ENCODE results near the gene ASPHD1.
A peak's percentile ranks its signal among the peaks of the same experiment; 100 is the strongest.
"Not testable (repeated sequence)": the region's sequence is repeated elsewhere in the genome, so short reads cannot be mapped to it uniquely, and the experiment has no call there.

The ASPHD1 gene, protein sequence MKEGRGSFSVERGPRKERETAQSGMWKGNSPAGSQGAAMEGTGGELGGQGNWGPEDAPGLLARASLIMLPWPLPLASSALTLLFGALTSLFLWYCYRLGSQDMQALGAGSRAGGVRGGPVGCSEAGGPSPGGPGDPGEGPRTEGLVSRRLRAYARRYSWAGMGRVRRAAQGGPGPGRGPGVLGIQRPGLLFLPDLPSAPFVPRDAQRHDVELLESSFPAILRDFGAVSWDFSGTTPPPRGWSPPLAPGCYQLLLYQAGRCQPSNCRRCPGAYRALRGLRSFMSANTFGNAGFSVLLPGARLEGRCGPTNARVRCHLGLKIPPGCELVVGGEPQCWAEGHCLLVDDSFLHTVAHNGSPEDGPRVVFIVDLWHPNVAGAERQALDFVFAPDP

DNA sequence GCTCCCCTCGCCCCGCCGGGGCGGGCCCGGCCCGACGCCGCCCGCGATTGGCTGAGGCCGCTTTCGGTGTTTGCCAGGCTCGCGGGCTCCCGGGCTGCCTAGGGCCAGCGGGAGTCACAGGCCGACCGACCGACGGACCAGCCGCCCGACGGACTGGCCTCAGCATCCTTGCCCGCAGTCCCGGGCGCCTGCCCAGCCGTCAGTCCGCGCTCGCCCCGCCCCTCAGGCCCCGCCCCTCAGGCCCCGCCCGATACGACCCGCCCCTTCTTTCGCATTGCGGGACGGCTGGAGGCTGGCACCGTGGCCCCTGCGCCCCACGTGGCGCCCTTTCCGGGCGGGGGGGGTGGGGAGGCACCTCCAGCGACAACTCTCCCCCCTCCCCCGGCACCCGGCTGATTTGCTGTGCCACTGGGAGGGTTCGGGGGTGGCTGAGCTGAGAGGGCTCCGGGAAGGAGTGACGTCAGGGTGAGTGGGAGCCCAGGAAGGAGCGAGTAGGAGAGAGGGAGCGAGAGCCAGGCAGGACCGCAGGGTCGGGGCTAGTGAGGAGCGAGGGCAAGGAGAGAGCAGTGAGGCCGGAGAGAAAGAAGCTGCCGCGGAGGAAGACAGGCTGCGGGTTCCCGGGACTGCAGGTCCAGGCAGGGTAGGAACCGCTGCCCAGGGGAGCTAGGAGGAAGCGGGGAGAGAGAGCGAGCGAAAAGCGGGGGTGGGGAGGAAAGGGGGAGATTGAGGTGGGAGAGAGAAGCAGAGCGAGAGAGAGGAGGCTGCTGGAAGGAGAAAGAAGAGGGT lies at the start of gene ASPHD1:
TSS of gene ASPHD1 (plus strand) at position 387 of the 786 bp plus-strand sequence. CDS start 484 bp downstream, outside the sequence.
- peak; percentile 96 for DNase-seq (ENCODE audit: low read depth)

DNA sequence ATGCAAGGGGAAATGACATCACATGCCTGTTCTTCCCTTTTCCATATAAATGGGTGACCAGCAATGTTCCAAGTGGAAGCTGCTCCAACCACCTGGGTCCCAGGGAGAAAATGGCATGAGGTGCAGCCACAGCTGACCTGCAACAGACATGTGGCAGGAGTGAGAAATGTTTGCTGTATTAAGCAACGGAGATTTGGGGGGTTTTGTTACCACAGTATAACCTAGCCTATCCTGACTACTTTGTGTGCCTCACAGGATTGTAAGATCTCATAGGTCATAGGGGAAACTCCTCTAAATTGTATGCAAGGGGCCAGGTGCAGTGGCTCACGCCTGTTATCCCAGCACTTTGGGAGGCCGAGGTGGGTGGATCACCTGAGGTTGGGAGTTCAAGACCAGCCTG lies 49.3 kb upstream of the ASPHD1 start:
- no peak for DNase-seq (ENCODE audit: low read depth)

DNA sequence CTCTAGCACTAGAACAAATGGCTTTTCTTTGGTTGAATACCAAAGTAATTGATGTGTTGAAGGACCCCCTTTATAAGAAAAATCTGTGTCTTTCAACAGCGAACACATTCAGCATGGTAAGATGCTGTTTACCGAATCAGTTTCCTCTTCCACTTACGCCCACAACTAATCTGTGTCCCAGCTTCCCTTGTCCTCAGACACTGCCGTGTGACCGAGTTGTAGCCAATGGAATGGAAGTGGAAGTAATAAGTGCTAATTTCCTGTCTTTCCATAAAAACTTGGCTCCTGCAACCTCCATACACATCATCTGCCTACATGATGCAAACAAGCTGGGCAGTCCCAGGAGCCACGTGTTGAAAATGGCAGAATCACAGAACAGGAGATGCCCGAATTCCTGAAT lies 47.6 kb upstream of the ASPHD1 start:
- DNase-seq (ENCODE audit: low read depth): no peak

DNA sequence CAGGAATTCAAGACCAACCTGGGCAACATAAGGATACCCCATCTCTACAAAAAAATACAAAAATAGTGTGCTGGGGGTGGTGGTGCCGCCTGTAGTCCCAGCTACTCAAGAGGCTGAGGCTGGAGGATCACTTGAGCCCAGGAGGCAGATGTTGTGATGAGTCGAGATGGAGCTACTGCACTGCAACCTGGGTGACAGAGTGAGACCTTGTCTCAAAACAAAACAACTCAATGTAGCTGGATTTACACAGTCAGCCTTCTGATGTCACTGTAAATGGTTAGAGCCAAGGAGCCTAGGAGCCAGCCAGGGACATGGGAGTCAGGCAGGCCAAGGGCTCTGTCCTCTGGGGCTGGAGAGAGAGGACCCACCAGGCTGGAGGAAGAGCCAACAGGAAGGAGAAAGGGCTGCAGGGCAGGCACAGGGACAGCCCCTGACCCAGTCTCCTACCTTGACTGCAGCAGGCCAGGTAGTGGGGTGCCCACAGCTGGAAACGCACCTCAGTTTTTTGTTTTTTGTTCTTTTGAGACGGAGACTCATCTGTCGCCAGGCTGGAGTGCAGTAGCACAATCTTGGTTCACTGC lies 45.7 kb upstream of the ASPHD1 start:
- no peak for DNase-seq (ENCODE audit: low read depth)

DNA sequence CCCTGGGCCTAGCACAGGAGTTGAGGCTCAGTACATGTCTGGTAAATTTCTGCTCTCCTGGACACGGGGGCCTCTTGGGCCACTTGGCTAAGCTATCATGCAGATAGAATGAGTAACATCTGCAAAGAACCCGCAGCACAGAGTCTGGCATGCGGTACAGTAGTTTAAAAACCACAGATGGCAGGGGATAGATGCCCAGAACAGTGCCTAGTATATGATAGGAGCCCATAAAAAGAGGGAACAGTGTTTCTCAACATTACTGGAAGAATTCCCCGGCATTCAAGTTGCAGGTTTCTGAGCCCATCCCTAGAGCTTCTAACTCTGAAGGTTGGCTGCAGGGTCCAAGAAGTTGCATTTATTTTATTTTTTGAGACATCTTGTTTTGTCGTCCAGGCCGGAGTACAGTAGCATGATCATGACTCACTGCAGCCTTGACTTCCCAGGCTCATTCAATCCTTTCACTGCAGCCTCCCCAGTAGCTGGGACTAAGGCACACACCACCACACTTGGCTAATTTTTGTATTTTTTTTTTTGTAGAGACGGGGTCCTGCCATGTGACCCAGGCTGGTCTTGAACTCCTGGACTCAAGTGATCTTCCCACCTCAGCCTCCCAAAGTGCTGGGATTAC lies 43.0 kb upstream of the ASPHD1 start:
- peak; percentile 96 for DNase-seq (ENCODE audit: low read depth)

DNA sequence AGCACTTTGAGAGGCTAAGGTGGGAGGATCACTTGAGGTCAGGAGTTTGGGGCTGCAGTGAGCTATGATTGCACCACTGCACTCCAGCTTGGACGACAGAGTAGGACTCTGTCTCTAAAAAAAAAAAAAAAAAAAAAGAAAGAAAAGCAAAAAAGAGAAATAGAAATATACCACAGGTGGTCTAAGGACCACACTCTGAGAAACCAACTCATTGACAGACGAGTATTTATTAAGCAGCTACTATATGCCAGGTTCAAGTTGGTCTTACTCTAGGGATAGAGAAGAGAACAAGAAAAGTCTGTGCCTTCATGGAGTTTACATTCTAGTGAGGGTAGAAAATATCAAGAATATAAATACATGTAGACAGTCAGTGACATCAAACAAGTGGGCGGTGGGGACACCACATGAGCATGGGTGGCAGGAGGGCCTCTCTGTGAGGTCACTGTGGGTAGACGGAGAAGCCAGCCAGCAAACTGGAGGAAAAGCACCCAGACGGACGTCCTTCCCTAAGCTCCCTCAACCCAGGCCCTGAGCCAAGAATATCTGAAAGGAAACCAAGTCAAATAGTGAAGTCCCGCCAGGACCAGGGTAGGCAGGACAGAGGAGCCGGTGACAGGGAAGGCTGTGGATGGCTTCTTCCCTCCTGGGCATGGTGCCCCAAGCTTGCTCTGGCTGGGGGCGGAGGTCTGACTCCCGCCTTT lies 42.0 kb upstream of the ASPHD1 start:
- DNase-seq (ENCODE audit: low read depth): peak; percentile 21

DNA sequence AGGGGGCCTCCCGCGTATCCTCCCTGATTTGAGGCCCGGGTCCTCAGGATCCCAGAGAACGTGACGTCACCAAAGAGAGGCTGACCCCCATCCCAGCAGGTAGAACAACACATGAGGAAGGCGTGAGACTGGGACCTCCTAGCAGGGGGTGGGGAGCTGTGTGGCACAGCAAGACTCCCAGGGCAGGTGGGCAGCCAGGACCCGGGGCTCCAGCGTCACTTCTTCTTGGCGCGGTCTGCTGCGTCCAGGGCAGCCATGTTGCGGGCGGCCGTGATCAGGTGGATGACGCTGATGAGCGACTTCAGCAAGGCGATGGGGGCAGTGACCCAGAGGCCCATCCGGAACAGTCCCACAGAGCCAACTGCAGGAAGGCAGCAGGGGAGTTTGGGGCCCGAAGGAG lies 41.3 kb upstream of the ASPHD1 start:
- DNase-seq (ENCODE audit: low read depth): no peak

DNA sequence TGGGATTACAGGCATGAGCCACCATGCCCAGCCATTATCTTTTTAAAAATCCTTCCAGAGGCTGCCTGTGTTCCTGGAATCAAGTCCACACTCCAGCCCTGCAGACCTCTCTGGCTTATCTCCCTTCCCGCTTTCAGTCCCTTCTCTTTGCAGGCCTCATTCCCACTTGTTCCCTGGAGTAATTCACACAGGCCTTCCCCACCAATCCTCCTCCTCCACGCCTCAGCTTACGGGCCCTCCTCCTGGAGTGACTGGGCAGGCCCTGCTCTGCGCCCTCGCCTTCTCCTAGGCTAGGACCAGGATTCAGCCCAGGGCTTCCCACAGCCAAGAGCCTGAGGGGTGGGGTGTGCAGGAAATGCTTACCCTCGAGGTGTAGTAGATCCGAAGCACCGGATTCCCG lies 40.1 kb upstream of the ASPHD1 start:
- DNase-seq (ENCODE audit: low read depth): no peak

DNA sequence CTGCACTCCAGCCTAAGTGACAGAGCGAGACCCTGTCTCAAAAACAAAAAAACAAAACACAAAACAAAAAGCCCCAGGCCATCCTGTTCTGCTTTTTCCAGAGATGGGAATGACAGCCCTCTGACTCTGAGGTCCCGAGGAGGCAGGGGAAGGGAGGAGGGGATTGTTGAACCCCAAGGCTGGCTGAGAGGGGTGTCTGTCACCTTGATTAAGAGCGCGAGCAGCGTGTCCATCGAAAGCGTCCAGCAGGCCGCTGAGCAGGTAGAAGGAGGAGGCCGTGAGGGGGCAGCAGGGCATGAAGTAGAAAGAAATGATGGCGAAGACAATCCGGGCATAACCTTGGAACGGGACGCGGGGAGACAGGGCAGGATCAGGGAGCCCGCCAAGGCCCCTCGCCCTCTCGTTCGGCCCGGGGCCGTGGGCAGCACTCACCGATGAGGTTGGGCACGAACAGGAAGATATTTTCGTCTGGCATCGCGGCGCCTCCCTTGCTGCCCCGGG lies 37.9 kb upstream of the ASPHD1 start:
- no peak for DNase-seq (ENCODE audit: low read depth)

DNA sequence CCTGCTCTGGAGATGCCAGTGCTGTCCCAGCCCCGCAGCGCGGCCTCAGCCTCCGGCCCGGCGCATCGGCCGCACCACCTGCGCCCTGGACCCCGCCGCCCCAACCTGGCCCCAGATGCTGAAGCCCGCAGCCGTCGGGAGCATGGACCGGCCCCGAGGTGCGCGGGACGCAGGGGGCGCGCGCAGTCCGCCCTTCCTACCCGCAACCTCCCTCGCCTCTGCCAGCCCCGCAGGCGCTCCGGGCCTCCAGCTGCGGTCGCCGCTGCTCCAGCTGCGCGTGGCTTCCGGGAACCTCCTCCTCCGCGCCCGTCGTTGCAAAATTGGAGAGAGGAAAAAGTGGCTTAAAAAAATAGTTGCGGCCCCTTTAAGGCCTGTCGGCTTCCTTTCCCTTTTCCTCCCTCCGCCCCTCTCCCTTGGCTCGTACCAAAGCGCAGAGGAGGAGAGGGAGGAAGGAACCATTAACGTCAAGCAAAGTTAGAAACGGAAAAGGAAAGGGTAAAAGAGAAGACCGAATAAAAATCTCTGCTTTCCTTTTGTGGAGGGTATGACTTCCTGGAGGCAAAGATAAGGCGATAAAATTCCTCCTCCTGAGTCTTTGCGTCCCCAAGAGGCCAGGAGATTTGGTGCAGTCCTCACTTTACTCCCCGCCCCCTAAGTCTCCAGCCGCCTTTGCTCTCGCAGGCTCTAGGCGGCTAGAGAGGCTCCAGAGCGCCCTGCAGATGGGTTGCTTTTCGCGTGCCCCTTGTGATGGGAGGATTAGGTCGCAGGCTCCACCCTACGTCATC lies 37.2 kb upstream of the ASPHD1 start, which contains the start of gene CDIPT:
TSS of gene CDIPT (minus strand) at position 343 of the 785 bp plus-strand sequence. CDS start 369 bp downstream, outside the sequence.
- DNase-seq (ENCODE audit: low read depth): peak; percentile 98

DNA sequence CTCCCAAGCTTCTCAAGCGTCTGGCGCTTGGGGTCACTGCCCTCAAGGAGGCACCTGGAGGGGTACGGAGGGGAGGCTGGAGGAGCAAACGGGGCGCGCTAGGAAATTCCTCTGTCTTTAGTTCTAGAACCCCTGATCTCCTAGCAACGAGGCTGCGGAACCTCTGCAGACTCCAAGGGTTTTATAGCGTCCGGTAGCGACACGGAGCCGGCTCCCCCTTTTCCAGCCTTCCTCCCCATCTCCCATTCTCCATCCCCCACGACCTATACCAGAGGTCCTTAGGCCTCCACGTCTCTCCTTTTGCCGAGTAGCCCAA lies 36.7 kb upstream of the ASPHD1 start:
- DNase-seq (ENCODE audit: low read depth): no peak

DNA sequence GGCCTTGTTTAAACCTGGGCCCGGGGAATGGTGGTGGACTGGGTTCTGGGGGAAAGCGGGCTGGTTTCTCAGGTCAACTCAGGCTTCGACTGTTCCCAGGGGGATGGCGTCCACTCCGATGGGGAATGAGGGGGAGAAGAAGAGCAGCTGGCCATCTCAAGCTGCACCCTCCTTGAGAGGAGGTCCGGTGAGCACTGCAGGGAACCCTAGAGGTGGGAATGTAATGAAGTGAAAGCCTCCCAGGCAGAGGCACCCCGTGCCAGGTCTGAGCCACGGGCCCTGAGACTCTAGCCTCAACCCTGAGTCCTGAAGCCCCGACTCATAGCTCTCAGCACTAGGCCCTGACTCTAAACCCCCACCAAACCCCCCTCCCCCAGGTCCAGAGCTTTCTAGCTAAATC lies 36.1 kb upstream of the ASPHD1 start:
- DNase-seq (ENCODE audit: low read depth): peak; percentile 21

DNA sequence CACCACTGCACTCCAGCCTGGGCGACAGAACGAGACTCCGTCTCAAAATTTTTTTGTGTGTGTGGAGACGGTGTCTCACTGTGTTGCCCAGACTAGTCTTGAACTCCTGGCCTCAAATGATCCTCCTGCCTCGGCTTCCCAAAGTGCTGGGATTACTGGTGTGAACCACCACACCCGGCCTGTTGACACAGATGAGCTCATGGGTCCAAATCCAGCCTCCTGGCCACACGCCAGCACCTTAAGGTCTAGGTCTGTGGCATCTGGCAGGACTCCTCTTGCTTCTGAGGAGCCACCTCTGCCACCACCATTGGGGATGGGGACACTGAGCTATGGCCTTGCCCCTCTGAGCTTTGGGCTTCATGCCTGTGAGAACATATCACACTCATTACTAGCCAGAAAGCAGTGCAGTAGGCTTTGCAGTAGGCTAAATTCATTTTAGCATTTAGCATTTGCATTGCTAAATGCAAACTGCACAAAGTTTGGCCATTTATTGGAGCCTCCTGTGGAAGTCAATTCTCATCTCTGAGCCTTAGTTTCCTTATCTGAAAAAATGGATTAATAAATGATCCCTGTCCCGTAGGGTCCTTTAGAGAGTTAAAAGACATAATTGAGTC lies 31.8 kb upstream of the ASPHD1 start:
- DNase-seq (ENCODE audit: low read depth): no peak

DNA sequence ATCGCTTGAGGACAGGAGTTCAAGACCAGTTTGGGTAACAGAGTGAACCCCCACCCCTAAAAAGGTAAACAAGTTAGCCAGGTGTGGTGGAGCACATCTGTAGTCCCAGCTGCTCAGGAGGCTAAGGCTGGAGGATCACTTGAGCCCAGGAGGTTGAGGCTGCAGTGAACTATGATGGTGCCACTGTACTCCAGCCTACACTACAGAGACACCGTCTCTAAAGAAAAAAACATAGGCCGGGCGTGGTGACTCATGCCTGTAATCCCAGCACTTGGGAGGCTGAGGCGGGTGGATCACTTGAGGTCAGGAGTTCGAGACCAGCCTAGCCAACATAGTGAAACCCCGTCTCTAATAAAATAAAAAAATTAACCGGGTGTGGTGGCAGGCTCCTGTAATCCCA lies 31.2 kb upstream of the ASPHD1 start:
- not testable (repeated sequence) for DNase-seq (ENCODE audit: low read depth)

DNA sequence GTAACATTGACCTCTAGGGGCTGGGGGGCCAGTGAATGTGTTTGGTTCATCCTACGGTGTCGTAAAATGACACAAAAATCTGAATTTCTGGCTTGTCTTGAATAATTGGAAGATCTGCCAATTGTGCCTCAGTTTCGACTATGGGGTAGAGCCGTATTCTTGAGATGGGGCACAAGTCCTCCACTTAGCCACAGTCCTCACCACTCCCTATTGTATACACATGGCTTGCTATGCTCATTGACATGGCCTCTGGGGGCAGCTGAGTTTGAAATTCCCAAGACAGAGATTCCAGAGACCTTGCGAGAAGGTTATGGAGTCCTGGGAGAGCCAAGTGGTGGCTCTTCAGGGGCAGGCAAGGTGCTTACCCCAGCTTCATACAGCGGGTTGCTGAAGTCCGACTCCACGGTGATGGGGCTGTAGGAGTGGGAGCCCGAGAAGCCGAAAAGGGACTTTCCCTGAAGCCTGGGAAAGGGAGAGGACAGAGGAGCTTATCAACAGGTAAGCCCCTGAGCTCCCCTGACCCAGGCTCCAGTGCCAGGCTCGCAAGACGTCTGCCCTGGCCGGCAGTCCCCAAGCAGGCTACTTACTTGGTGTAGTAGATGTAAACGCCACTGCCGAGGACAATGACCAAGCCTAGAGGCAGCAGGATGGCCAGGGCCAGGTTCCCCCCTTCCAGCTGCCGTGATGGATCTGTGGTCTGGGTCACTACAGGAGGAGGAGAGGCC lies 28.3 kb upstream of the ASPHD1 start:
- DNase-seq (ENCODE audit: low read depth): no peak

DNA sequence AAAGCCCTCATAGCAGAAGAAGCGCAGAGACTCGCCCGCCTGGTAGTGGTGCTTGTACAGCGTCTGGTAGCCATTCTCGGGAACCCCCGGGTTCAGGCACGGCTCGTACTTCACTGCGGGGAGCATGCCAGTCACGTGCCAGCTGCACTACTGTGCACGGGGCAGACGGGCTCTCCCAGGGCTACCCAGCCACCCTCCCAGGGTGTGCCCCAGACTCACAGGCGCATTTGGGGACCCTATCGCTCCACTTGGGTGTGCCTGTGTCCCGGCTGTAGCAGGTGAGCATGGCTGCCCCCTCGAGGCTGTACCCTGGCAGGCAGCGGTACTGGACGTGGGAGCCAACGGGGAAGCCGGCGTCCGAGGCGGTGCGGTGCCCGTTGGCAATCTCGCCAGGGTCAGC lies 27.0 kb upstream of the ASPHD1 start:
- no peak for DNase-seq (ENCODE audit: low read depth)

DNA sequence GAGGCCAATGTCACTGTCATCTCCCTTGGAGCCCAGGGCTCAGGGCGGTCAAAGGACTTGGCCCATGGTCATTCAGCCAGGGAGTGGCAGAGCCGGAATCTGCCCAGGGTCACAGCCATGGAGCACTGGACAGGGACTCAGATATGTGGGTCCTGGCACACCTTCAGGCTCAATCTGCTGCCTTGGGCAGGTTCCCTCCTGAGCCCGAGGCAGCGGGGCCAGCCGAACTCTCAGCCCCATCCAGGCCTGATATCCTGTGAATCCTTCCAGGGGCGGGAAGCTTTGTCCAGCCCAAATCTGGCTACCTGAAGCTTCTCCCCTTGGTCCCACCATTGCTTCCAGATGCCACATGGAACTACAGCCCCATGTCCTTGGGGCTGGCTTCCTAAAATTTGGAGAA lies 25.1 kb upstream of the ASPHD1 start:
- DNase-seq (ENCODE audit: low read depth): no peak

DNA sequence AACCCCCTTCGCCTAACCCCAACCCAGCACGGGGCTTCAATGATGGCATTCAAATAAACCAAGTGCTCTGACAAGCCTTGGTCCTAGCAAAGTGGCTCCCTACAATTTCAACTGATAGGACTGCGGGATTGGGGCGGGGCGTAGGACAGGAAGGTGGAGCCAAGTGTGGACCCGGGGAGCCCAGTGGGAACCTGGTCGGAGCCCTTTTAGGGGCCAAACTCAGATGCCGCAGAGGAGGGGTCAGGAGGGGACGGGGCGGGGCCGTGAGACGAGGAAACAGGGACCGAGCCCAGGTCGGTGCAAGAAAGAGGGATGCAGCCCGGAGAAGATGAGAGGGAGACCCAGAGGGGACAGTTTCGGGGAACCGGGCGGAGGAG lies 24.1 kb upstream of the ASPHD1 start:
- no peak for DNase-seq (ENCODE audit: low read depth)

DNA sequence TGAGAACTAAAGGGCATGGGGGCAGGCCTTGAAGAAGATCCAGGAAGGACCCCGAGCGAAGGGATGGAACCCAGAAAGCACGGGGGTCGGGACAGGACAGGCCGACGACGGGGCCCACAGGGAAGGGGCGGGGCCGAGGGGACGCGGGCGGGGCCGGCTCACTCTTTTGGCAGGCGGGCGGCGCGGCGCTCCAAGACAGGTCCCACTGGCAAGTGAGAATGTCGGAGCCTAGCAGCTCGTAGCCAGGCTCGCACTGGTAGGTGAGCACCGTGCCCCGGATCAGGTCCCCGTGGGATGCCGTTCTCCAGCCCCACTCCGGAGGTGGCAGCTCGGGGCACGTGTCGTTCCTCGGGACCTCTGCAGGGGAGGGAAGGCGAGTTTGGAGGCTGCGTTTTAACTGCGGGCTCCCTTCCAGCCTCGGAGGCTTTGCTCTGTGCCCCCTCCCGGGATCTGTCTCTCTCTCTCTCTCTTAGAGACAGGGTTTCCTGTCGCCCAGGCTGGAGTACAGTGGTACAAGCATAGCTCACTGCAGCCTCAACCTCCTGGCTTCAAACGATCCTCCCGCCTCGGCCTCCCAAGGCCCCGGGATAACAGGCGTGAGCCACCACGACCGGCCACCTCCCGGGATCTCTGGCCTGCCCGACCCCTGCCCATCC lies 23.6 kb upstream of the ASPHD1 start:
- no peak for DNase-seq (ENCODE audit: low read depth)

All from amniotic epithelial cell (primary cell).